ENCODE data around the gene PDE4C. TPM values are rescaled to one million over a fixed set of nuclear protein-coding genes. Genes with fewer than 3 reads are reported as not detected.

PDE4C gene
- total and polyA plus RNA-seq, 9 of the 15 experiments (the other 6 are each of a cell fraction or from before 2014, with no cell fraction given) = 0.04 to 0.91 (median 0.20) TPM; not detected in 1

GRCh38 chr19:18192673-18193387 lies 33.4 kb downstream of the PDE4C start, which contains the start of gene MPV17L2 (continued):
- TF ChIP-seq ZNF449 (CRISPR knock-in tag; IDR thresholded peaks at IDR 0.05) (peak; percentile 79; the same call in 1 of the 2 replicates), ELF4 (CRISPR knock-in tag; IDR thresholded peaks at IDR 0.05) (no peak), ZNF384 (IDR thresholded peaks at IDR 0.05; ENCODE audit: low read depth, low read length) (no peak), ZNF143 (CRISPR knock-in tag; IDR thresholded peaks at IDR 0.05) (no peak), ESRRA (IDR thresholded peaks at IDR 0.05; ENCODE audit: borderline replicate concordance, low read depth) (peak; percentile 98), WHSC1 (IDR thresholded peaks at IDR 0.05; ENCODE audit: low read length) (no peak), FOXA1 (IDR thresholded peaks at IDR 0.05; ENCODE audit: borderline replicate concordance) (no peak), TAF9B (IDR thresholded peaks at IDR 0.05; ENCODE audit: partially characterized antibody) (no peak), NFXL1 (CRISPR knock-in tag; IDR thresholded peaks at IDR 0.05) (no peak), RAD51 (IDR thresholded peaks at IDR 0.05; ENCODE audit: borderline replicate concordance, low read depth) (no peak), ZKSCAN3 (CRISPR knock-in tag; IDR thresholded peaks at IDR 0.05) (no peak), CGGBP1 (CRISPR knock-in tag; IDR thresholded peaks at IDR 0.05) (no peak), DDX20 (tag; IDR thresholded peaks at IDR 0.05; ENCODE audit: low read depth) (no peak), DMBX1 (CRISPR knock-in tag; IDR thresholded peaks at IDR 0.05; ENCODE audit: borderline replicate concordance) (no peak), KLF6 (CRISPR knock-in tag; IDR thresholded peaks at IDR 0.05; ENCODE audit: borderline replicate concordance) (0 out of 2 replicates have a peak, but pooled peaks have one; percentile 43), SMARCE1 (IDR thresholded peaks at IDR 0.05) (no peak), MAFF (IDR thresholded peaks at IDR 0.05; ENCODE audit: low read length) (no peak), POLR2AphosphoS2 (IDR thresholded peaks at IDR 0.05; ENCODE audit: low read length) (no peak), USF1 (CRISPR knock-in tag; IDR thresholded peaks at IDR 0.05) (peak; percentile 46), PHTF2 (CRISPR knock-in tag; IDR thresholded peaks at IDR 0.05) (no peak), LCOR (CRISPR knock-in tag; IDR thresholded peaks at IDR 0.05) (no peak), GATA2 (CRISPR knock-in tag; IDR thresholded peaks at IDR 0.05) (no peak), MBD1 (CRISPR knock-in tag; IDR thresholded peaks at IDR 0.05) (no peak), CBX3 (IDR thresholded peaks at IDR 0.05; ENCODE audit: borderline replicate concordance in 1 of 2, low read length in 2 of 2) (no peak)
